ENCODE results near the gene HECW1. TPM values are rescaled to one million over a fixed set of nuclear protein-coding genes. Genes with fewer than 3 reads are reported as not detected.

Gene HECW1
- total RNA-seq, 1 donor from 2014 or later = 0.15 TPM

GRCh38 chr7:43559946-43560335 is 447.5 kb downstream of the HECW1 start:
- Mint-ChIP-seq H3K27me3 (ENCODE audit: unreplicated experiment) (no peaks in the 10 kb centered on the region), H3K4me1 (ENCODE audit: unreplicated experiment) (peaks cover 12% of the 10 kb centered on the region), H3K4me3 (ENCODE audit: unreplicated experiment) (no peak overlapping the region), H3K27ac (ENCODE audit: unreplicated experiment) (no peak overlapping the region), H3K9me3 (ENCODE audit: unreplicated experiment) (no peaks in the 10 kb centered on the region), H3K36me3 (ENCODE audit: low read depth, unreplicated experiment) (no peaks in the 10 kb centered on the region)
- no peak for DNase-seq (ENCODE audit: low spot score)
- TF ChIP-seq, protein P1, sequence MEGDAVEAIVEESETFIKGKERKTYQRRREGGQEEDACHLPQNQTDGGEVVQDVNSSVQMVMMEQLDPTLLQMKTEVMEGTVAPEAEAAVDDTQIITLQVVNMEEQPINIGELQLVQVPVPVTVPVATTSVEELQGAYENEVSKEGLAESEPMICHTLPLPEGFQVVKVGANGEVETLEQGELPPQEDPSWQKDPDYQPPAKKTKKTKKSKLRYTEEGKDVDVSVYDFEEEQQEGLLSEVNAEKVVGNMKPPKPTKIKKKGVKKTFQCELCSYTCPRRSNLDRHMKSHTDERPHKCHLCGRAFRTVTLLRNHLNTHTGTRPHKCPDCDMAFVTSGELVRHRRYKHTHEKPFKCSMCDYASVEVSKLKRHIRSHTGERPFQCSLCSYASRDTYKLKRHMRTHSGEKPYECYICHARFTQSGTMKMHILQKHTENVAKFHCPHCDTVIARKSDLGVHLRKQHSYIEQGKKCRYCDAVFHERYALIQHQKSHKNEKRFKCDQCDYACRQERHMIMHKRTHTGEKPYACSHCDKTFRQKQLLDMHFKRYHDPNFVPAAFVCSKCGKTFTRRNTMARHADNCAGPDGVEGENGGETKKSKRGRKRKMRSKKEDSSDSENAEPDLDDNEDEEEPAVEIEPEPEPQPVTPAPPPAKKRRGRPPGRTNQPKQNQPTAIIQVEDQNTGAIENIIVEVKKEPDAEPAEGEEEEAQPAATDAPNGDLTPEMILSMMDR (IDR thresholded peaks at IDR 0.05; ENCODE audit: unreplicated experiment) = no peak

GRCh38 chr7:43560742-43561330 is 448.4 kb downstream of the HECW1 start:
- Mint-ChIP-seq H3K4me3 (ENCODE audit: unreplicated experiment) (no peak overlapping the region), H3K27me3 (ENCODE audit: unreplicated experiment) (no peaks in the 10 kb centered on the region), H3K27ac (ENCODE audit: unreplicated experiment) (no peak overlapping the region), H3K4me1 (ENCODE audit: unreplicated experiment) (peaks cover 13% of the 10 kb centered on the region), H3K9me3 (ENCODE audit: unreplicated experiment) (no peaks in the 10 kb centered on the region), H3K36me3 (ENCODE audit: low read depth, unreplicated experiment) (no peaks in the 10 kb centered on the region)
- no peak for DNase-seq (ENCODE audit: low spot score)
- TF ChIP-seq, protein P1 (IDR thresholded peaks at IDR 0.05; ENCODE audit: unreplicated experiment) = no peak

GRCh38 chr7:43562383-43562782 is 449.9 kb downstream of the HECW1 start:
- peaks cover 15% of the 10 kb centered on the region for H3K4me1 Mint-ChIP-seq (ENCODE audit: unreplicated experiment)

GRCh38 chr7:43565786-43566185 is 453.3 kb downstream of the HECW1 start:
- Mint-ChIP-seq H3K4me1 (ENCODE audit: unreplicated experiment) (peaks cover 9% of the 10 kb centered on the region), H3K27me3 (ENCODE audit: unreplicated experiment) (peaks cover 2% of the 10 kb centered on the region), H3K4me3 (ENCODE audit: unreplicated experiment) (no peak overlapping the region), H3K36me3 (ENCODE audit: low read depth, unreplicated experiment) (no peaks in the 10 kb centered on the region), H3K9me3 (ENCODE audit: unreplicated experiment) (no peaks in the 10 kb centered on the region), H3K27ac (ENCODE audit: unreplicated experiment) (no peak overlapping the region)
- no peak for DNase-seq (ENCODE audit: low spot score)
- TF ChIP-seq, protein P1 (IDR thresholded peaks at IDR 0.05; ENCODE audit: unreplicated experiment) = no peak

More at GRCh38 chr7:43562383-43562782, 449.9 kb downstream of the HECW1 start:
- TF ChIP-seq, protein P1 (IDR thresholded peaks at IDR 0.05; ENCODE audit: unreplicated experiment) = no peak
- Mint-ChIP-seq H3K4me3 (ENCODE audit: unreplicated experiment) (no peak overlapping the region), H3K27ac (ENCODE audit: unreplicated experiment) (no peak overlapping the region), H3K36me3 (ENCODE audit: low read depth, unreplicated experiment) (no peaks in the 10 kb centered on the region), H3K9me3 (ENCODE audit: unreplicated experiment) (no peaks in the 10 kb centered on the region), H3K27me3 (ENCODE audit: unreplicated experiment) (no peaks in the 10 kb centered on the region)
- DNase-seq (ENCODE audit: low spot score) = no peak

GRCh38 chr7:43568529-43568928 is 456.1 kb downstream of the HECW1 start:
- TF ChIP-seq, protein P1 (IDR thresholded peaks at IDR 0.05; ENCODE audit: unreplicated experiment) = no peak
- Mint-ChIP-seq H3K27ac (ENCODE audit: unreplicated experiment) (no peak overlapping the region), H3K4me1 (ENCODE audit: unreplicated experiment) (peaks cover 4% of the 10 kb centered on the region), H3K36me3 (ENCODE audit: low read depth, unreplicated experiment) (no peaks in the 10 kb centered on the region), H3K27me3 (ENCODE audit: unreplicated experiment) (peaks cover 2% of the 10 kb centered on the region), H3K4me3 (ENCODE audit: unreplicated experiment) (no peak overlapping the region), H3K9me3 (ENCODE audit: unreplicated experiment) (no peaks in the 10 kb centered on the region)
- DNase-seq (ENCODE audit: low spot score) = no peak
